T-helper 2 cell treated with Interferon-gamma antibody and Interleukin-4, amounts not matched to agents 100 ng/mL and 5 ng/mL, for 36 hours (primary cell): ENCODE results near the gene KRT2. TPM values are rescaled to one million over a fixed set of nuclear protein-coding genes. Genes with fewer than 3 reads are reported as not detected.

Experiments
- intact Hi-C: fragments of 100-400 bp; cut with micrococcal nuclease; formaldehyde crosslinking; loops from one replicate; pipeline ENCODE4 v1.15.1; 2023
- total RNA-seq: library from RNA; stranded (reverse); gene quantifications from 2 replicates; pipeline ENCODE4 v1.2.3, GENCODE V29; 2022

The KRT2 gene
- total RNA-seq, 1 donor from 2014 or later: 0.09 TPM

DNA sequence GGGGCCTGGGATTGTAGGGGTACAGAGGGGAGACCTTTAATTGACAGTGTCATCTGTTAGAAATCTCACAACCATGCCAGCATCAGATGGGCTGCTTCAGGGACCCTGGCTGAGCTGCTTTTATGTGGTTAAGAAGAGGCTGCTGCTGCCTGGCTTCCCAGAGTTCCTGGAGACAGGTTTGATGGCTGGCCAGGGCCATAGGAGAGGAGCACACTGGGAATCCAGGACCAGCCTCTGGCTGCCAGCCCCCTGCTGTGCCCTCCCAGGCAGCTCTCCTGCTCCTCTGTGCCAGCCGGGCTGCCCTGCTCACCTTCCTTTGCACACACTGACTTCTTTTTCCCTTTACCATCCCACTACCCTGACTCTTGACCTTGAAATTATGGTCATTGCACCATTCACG is 33.1 kb downstream of the KRT2 start:
- intact Hi-C loops: no loop called here

DNA sequence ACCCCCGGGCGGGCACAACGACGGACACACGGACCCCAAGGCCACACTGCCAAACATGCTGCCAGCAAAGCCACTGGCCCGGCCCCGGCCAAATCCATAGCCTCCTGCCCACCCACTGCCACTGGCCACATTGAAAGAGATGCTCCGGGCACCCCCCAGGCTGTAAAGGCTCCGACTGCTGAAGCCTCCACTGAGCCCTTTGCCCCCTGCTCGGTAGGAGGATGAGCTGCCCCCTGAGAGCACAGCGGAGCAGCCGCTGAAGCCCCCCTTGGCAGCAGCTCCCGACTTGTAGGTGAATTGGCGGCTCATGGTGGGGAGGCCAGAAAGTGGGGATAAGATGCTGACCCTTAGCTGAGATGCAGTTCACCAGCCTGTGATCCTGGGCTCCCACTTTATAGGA is 33.8 kb downstream of the KRT2 start, which contains the start of gene KRT73:
Gene KRT73 (minus strand): TSS at position 344 of the 400 bp plus-strand sequence. CDS start 35 bp downstream, at position 309.
- intact Hi-C loops: no loop called here

DNA sequence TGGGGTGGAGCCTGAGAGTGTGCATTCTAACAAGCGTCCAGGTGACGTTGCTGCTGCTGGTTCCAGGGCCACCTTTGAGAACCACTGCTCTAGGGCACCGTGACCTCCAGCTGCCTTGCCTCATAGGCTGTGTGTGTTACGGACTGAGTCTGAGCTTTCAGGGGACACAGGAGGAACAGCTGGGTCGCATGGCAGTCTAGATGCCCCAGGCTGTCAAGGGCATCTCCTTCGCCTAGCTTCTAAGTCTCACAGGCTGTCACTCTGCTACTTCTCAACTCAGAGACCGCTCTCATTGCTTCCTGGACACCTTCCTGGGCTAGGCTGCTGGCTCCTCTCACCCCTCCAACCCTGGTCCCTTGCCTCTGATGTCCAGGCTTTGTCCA is 34.6 kb downstream of the KRT2 start:
- intact Hi-C loops: no loop called here

DNA sequence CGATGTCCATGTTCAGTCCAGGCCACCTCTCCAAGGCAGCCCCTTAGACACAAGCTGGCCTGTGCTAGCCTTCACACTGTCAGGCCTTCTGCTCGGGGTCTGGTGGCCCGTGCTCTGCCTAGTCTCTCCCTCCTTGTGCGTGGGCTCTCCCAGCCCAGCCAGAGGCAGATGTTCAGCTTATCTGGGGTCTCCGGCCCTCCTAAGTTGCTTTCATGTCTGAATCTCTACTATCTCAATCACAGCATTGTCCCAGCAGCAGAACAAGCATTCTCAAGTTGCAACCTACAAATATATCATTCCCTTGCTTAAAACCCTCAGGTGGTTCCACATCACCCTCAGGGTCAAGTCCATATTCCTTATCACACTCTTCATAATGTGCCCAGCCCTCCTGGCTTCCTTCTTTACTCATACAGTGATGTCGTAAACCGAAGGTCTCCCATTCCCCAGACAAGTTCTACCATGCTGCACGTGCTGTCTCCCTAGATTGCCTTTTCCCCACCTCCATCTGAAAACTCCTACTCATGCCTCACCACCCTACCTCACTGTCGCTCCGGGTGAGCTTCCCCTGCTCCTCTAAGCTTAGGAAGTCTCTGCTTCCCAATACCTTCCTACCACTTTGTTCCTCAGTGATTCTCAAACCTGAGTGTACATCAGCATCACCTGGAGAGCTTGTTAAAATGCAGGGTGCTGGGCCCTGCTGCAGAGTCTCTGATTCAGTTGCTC is 35.2 kb downstream of the KRT2 start:
- intact Hi-C loops: no loop called here

DNA sequence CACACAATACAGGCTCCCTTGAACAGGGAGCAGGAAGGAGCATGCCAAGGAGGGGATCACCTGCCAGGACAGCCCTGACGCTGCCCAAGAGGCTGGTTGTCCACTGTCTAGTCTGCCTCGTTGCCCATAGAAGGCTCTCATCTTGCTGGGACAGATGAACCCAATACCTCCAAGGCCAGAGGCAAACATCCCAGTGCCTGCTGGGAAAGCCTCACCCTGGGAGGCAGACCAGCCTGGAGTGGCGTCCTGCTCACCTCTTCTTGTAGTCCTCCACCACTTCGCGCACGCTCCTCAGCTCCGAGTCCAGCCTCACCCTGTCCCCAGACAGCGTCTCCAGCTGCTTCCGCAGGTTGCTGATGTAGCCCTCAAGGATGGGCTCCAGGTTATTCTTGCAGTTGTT is 36.1 kb downstream of the KRT2 start:
- intact Hi-C loops: no loop called here

DNA sequence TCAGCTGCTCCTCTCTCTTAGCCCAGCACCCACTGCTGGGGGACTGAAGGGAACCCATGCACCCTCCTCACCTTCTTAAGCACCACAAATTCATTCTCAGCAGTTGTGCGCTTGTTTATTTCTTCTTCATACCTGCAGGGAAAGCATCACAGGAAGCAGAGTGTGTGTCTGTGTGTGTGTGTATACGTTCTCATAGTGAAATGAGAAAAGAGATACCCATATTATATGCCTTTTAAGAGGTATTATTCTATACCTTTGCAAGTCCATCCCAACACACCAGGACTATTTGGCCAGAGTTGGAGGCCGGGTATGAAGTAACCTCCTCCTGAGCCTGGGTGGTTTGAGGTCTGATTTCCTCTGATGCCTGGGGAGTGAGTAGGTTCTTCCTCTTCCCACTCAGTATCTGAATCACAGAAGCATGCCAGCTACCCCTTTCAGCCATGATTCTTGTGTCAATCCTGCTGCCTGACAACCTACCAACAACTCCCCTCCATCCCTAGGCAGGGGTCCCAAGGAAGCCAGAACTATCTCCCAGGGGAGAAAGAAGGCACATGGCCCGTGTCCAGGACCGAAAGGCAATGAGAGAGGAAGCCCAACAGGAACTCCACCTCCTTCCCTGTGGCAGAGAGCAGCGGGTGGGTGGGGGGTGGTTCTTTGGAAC is 36.7 kb downstream of the KRT2 start:
- intact Hi-C loops: no loop called here

DNA sequence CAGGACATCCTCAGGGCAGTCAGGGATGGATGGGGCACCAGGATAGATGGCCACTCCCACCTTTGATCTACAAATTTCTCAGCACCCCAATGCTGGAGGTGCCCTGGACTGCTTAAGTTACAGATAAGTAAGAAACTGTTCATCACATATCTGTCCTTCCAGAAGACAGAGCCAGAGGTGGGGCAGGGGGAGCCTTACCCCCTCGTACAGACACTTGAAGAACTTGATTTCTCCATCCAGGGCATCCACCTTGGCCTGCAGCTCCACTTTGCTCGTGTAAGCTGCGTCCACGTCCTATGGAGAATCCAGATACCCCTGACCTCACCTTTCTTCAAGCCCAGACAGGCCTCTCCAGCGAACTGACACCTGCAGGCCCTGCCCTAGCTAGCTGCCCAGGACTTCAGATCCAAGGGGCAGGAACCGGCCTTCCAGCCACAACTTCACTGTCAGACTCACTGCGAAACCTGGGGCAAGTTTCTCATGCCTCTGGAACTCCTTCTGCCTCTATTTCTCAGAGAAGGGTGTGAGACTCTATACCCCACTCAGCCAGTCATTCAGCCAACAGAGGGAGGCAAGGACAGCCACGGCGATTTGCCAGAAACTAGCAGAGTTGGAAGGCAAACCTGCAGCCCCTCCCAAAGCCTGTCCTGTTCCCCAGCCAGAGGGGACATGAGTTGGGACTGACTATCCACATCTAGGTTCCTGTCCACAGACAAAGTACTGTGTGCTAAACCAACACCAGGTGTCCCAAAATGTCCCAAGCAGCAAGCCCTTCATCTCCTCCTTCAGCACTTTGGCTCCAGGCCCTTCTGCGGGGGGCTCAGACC is 37.4 kb downstream of the KRT2 start:
- intact Hi-C loops: no loop called here

DNA sequence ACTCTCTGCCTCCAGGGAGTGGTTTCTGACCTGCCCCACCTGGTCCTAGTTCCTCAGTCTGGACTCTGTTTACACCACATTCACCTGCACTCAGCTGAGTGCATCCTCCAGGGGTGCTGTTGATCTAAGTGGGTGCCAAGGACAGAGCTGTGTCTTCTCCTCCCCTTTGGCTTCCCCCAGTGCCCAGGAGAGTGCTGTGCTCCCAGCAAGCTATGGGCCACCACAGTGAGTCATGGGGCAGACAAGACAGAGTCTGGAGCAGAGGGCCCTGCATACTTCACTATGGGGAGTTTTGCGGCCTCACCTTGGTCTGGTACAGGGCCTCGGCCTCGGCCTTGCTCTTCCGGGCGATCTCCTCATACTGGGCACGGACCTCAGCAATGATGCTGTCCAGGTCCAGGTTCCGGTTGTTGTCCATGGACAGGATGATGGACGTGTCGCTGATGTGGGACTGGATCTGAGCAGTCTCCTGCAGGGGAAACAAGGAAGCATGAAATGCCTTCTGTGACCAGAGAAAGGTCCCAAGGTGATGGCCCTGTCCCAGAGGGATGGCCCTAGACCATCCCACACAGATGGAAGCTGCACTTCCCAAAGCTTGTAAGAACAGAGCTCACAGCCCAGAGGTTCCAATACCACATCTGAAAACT is 38.5 kb downstream of the KRT2 start:
- intact Hi-C loops: no loop called here

DNA sequence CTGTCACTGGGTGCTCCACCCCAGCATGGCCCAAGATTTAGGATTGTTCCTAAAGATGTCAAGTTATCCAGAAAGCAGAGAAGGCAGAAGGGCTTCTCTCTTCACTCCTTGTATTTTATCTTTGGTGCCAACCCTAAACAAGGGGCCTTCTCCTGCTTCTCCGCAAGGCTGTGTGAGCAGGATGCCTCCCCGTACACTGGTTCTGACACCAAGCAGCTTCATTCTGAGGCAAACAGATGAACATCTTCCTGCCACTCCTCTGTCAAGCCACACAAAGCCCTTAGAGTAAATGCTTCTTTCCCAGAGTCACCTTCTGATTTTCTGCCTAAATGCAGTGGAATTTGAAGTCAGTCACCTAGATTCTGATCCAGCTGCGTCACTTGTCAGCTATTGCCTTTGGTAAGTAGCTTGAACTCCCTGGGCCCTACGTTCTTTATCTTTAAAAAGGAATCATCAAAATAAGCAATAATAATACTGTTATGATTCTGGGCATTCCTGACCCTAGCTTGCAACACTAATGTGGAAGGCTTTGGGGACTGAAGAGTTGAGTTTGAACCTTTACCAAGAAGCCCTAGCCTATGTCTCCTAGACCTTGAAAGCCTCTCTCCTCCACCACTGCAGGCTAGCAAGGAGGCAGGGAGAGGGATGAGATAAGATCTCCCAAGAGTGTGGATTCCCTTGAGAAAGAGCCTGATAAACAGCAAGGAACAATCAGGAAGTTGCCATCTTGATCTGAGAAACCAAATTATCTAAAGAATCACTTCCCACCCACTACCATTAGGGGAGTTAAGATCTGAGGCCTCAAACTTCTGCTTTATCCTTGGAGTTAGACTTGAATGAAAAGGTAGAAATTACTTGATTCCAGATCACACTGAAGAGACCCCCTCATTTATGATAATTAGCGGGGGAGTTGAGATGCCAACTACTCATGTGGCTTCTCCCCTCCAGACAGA is 39.3 kb downstream of the KRT2 start:
- intact Hi-C loops: no loop called here

DNA sequence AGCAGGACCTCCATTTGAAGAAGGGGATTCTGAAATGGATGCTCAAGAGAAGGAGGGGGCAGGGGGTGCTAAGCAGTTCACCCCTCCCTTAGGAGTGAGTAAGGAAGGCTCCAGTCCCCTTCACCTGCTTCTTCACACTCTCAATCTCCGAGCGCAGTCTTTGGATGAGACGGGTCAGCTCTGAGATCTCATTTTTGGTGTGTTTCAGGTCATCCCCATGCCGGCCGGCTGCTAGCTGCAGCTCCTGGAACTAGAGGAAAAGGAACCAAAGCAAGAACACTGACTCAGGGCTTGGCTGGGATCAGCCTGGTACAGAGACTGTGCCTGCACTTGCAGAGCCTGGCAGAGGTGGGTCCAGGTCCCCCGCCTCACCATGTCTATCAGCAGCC is 40.9 kb downstream of the KRT2 start:
- intact Hi-C loops: no loop called here

DNA sequence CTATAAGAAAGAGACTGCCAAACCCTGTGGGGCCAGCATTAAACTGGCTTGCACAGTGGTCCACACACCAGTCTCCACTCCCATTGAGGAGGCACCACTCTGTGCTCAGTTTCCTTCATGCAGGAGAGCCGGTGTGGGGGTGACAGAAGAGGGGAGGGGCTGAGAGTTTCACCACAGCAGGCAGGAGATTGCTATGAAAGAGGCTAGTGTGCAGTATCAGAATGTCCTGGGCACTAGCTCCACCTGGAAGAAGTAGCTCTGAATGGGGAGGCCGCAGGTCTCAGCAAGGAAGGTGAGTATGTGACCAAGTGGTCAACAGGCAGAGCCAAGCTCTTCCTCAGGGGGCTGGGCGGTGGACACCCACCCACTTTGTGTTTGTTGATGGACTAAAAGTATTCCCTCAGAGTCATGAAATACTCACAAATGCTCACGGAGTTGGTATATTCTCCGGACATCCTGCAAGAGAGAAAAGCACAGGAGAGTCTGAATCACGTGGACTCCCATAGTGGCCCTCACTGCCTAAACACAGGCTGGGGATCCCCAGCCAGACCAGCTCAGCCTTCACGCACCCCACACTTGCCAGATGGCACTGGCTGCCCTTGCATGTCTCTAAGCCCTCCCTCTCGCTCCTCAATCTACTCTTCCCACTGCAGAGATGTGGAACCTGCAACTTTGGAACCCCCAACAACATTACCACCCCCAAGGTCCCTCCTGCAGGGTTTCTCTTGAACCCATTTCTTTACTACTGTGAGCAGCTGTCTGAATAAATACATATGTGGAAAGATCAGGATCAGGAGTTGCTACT is 43.0 kb downstream of the KRT2 start:
- intact Hi-C loops: no loop called here

DNA sequence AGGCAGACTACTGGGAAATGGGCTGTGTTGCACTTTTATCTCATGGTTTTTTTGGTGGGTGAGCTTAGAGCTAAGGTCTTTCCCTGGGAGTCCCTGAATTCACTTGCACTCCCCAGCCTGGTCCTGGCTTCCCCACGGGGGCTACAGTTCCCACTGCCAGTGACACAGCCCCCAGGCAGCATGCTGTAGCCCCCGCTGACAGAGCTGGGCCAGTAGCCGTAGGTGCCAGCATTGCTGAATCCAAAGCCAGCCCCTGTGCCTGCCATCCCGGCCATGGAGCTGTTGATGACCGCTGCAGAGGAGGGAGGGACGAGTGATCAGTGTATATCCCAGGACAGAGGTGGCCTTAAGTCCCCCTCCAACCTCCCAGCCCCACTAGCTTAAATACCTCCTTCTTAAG is 43.9 kb downstream of the KRT2 start:
- intact Hi-C loops: no loop called here

DNA sequence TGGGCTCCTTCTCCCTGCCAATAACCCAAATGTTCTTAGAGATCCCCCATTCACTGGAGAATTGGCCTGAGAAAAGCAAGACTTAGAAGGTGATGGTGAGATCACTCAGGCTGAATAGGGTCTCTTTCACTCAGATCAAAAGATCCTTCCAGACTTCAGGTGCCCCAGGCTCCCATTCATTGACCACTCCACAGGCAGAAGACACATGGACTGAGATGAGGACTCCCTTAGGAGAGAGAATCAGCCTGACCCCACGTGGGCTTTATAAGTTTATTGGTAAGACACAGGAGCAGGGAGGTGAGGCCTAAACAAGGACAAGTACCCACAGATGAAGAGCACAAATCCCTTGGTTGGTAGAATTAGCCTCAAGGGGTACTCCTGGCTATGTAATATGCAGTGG is 44.7 kb downstream of the KRT2 start:
- intact Hi-C loops: no loop called here

DNA sequence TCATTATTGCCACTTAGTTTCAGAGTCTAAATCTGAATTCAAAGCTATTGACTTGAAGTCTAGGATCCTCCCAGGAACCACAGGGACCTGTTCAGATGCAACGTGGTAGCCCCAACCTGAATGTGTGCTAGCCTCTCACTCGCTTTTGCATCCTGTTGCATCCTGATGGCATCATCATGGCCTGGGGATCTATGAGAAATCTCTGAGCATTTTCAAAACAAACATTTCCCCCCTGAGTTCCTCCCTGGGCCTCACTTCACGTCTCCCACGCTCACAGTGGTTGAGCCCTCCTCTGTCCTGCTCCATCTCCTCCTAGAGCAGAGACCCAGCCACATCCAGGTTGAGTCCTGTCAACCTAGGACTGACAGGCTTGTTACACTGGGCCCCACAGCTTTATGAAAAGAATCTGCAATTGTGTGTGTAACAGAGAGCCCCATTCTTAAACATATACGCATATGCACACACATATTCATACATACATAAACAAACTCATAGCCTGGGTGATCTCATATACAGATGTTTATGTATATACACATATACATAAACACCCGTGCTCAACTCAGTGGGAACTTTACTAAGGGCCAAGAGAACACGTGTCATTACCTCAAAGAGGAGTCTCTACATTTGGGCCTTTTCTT is 45.3 kb downstream of the KRT2 start:
- intact Hi-C loops: no loop called here

DNA sequence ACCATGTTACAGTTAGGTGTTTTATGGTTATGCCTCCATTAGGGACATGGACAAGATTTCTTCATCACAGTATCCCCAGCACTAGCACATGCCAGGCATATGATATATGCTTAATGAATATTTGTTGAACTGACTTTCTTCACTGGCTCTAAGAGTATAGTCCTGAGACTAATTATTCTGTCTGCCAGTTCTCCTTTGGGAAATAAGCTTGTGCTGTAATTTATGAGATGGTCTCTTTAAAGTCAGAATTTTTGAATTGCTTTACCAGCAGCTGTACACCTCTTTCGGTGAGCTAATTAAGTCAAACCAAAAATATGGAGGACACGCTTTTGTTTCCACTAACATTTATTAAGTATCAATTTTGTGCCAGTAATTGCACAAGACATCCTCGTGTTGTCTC is 45.9 kb downstream of the KRT2 start:
- intact Hi-C loops: no loop called here

DNA sequence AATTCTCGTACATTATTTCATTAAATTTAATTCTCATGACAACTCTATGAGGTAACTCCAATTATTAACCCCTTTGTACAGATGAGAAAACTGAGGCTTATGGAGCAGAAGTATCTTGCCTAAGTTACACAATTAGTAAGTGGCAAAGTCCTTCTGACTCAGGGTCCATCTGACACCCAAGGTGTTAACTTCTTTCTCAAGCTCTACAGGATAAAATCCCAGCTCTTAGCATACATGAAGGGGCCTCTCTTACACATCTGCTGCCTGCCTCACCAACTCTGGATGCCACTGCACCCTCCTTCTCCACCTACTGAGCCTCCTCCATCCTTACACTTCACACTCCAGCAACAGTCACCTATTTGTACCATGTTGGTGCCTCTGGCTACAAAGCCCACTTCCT is 46.5 kb downstream of the KRT2 start:
- intact Hi-C loops: no loop called here

DNA sequence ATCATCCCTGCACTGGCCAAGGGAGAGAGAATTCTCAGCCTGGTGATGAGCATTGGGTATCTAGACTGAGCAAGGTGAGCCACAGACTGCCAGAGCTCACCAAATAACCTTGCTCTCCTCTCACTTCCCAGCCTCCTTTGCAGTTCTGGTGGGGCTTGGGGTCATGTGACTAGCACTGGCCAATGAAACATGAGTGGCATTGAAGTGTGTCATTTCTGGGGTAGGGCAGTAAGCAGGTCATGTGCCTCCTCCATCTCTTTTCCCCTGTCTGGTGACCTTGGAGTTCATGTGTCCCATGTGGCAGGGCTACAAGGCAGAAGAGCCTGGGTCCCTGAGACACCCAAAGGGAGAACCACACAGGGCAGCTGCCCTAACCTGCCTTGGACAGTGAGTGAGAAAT is 47.2 kb downstream of the KRT2 start:
- intact Hi-C loops: no loop called here

DNA sequence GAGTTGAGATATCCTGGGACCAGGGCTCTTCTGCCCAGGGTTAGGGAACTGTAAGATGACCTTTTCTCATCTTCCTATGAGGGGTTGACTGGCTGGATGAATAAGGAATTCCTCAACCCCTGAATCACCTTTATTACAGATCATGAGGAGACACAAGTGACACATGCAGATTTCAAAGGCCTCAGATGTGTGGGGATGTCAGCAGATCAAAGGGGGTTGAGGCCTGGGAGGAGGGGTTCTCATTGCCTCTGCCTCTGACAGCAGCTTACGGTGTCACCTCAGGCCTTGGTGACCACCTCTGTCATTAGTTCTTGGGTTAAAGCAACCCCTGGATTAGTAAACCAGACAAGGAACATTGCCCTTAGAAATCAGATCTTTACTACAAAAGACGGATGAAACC is 48.7 kb downstream of the KRT2 start:
- intact Hi-C loops: no loop called here

DNA sequence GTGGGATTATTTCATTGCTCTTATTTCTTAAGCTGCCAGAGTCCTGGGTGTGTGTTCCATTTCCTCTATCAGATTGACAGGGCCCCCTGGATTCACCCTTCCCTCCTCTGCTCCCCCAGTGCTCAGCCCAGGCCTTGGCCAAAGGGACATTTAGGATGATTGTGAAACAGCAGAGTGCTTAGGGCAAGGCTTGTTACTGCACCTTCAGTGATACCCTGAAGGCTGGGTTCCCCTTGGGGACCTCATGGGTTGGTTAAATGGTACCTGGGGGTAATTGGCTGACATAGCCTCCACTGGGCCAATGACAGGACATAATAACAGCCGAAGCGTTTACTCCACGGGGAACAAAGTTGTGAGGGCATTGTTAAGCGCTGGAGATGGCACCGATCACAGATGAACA is 49.5 kb downstream of the KRT2 start:
- intact Hi-C loops: no loop called here
